22Rv1 (cell line): Measurements from ENCODE around the gene GPR6.

Source experiments
- CTCF ChIP-seq: fragments of 450-650 bp; IDR thresholded peaks from 2 replicates; pipeline ENCODE4 v1.5.1; 2017; ENCODE audit warnings: mild to moderate bottlenecking
- ZFX ChIP-seq: fragments of 450-650 bp; IDR thresholded peaks from 2 replicates; pipeline ENCODE4 v1.6.1; 2017; ENCODE audit warnings: antibody characterized with exemption, borderline replicate concordance

- no peak for TF ChIP-seq CTCF
- TF ChIP-seq ZFX = no peak
Observed at GRCh38 chr6:109978174-109979032, at the start of gene GPR6.
